Activated T-cell treated with anti-CD3 and anti-CD28 coated beads, Interleukin-2, amount 50 U/mL, for 1 hour (primary cell): ENCODE results near the gene TSFM.
A peak's percentile ranks its signal among the peaks of the same experiment; 100 is the strongest.

Experiments
- DNase-seq: peaks from one replicate; pipeline ENCODE4 v3.0.0-alpha.2; 2020

TSFM gene

DNA sequence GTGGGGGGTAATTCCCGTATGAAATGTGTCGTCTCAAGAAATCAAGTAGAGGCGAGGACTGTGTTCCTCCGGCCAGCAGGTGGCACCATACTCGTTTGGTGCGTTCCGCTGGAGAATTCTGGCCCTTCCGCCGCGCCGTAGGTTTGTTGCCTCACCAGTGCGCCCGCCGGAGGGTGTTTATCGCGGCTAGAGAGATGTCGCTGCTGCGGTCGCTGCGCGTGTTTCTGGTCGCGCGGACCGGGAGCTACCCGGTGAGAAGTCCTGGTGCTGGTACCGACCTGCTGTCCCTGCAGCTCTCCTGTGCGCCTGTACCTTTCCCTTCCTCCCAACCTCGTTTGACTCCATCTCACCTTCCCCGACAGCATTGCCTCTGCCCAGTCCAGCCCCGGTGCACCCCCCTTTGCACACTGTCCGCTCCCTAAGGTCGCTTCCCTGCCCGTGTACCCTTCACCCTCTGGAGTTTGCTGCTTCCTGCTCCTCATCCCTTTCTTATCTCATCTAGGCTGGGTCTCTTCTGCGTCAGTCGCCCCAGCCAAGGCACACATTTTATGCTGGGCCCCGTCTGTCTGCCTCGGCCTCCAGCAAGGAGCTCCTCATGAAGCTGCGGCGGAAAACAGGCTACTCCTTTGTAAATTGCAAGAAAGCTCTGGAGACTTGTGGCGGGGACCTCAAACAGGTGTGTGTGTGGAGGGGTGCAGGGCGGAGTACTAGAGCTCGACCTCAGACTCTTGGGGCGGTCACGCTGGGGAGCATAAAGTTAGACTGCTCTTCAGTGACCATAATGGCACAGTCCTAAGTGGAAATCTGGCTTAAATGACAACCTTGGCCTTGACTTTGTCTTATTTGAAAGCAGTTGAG lies at the start of gene TSFM:
Gene TSFM (plus strand): TSS at position 180 of the 858 bp plus-strand sequence. CDS start 15 bp downstream, at position 195.
- DNase-seq = peak; percentile 97

DNA sequence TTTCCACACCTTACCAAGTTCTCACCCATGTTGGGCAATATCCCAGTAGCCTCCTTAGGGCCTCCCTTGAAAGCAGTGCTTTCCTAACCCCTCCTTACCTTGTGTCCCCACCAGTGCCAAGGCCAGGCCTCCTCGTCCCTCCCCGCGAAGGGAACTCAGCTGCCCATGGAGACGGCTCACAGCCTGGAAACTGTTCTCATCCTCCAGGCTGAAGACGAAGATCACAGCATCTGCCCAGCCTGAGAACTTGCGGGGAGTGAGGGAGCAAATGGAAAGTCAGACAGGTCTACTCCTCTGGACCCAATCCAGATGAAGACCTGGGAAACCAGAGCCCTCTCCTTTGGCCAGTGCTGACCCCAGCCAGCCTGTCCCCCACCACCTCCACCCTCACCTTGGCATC lies 48.7 kb upstream of the TSFM start:
- no peak for DNase-seq

DNA sequence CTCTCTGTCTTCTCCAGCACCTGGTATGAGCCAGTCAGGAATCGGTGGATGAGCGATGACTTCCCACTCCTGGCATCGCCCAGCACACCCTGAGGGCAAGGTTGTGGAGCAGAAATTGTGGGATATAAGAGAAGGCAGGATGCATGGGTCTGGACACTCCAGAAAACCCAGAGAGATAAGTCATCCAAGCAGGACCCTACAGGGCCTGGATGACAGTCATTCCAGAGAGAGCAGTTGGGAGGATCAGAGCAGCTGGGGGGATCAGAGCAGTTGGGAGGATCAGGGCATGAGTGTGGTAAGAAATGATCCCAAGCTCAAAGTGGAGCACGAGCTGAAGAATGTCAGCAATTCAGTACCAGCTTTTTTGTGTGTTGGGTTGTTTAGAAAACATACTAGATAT lies 48.0 kb upstream of the TSFM start:
- DNase-seq = no peak

DNA sequence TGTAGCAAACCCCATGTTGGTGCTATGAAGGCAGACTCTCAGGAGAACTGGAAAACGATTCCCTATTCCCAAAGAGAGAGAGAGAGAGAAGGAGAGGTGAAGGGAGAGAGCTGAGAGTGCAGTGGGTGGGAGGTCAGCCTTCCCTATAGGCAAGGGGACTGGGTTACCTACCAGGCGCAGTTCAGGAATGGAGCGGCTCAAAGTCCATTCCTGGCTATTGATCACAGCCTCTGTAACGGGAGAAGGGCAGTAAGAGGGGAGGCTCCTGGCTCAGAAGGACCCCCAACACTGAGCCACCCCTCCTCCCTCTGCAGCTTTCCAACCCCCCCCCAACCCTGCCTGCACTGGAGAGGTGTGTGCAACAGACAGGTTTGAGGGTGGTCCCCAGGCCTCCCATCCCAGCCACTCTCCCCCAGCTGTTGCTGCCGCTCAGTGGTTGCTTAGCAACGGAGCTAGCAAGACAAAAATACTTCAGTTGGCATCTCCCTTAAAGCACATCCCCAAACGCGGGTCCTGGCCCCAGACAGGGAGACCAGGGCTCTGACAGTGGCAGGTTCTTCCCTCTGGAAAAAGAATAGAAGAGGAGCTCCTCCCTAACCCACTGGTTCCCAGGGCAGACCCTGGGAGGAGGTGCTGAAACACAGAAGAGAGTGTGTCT lies 47.3 kb upstream of the TSFM start:
- no peak for DNase-seq

DNA sequence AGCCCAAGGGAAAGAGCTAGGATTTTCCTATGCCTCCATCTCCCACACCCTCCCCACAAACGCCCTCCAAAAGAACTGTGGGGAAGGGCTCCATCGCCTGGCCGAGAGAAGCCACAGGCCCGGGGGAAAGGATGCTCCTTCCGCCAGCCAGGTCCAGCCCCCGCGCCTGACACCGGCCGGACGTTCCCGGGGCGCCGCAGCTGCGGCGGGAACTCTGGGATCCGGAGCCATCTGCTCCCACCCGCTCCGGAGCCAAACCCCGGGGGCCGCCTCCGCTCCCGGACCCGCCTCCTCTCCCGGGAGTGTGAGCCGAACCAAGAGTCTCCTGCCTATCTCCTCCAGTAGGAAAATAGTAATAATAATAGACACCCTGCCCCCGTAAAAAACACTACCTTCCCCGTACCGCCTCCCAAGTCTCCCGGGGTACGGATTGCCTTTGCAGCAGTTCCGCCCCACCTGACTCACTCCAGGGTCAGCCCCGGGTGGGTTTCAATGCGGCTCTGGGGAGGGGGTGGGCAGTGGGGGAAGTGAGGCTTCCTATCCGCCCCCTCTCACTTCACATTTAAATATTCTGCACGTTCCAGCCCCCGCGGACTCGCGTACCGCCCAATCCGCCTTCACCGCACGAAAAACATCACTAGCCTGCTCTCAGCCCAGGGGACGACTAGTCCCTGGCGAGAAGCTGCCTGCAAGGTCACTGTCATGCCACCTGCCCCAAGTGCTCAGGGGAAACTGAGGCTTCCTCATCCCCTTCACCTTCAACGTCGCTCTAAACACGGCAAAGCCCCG lies 46.4 kb upstream of the TSFM start:
- no peak for DNase-seq

DNA sequence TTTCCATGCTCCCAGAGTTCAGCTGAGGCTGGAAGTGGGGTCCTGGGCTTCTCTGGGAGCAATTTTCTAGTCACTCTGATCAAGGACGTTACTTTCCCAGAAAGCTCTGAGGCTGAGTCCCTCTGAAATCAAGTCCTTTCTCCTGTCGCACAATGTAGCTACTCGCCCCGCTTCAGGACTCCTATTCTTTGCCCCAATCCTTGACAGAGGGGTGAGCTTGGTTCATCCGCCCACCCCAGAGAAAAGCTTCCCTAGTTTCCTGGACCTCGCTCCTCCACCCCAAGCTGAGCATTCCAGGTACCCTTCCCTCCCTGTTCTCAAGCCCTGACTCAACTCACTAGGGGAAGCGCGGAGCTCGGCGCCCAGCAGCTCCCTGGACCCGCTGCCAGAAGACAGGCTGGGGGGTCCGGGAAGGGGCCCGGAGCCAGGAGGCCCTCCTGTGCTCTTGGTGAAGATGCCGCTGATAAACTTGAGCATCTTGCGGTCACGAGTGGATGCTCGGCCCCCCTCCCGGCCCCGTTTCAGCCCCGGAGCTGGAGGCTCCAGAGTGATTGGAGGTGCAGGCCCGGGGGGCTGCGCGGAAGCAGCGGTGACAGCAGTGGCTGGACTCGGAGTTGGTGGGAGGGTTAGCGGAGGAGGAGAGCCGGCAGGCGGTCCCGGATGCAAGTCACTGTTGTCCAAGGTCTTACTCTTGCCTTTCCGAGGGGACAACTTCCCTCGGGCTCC lies 45.7 kb upstream of the TSFM start:
- no peak for DNase-seq

DNA sequence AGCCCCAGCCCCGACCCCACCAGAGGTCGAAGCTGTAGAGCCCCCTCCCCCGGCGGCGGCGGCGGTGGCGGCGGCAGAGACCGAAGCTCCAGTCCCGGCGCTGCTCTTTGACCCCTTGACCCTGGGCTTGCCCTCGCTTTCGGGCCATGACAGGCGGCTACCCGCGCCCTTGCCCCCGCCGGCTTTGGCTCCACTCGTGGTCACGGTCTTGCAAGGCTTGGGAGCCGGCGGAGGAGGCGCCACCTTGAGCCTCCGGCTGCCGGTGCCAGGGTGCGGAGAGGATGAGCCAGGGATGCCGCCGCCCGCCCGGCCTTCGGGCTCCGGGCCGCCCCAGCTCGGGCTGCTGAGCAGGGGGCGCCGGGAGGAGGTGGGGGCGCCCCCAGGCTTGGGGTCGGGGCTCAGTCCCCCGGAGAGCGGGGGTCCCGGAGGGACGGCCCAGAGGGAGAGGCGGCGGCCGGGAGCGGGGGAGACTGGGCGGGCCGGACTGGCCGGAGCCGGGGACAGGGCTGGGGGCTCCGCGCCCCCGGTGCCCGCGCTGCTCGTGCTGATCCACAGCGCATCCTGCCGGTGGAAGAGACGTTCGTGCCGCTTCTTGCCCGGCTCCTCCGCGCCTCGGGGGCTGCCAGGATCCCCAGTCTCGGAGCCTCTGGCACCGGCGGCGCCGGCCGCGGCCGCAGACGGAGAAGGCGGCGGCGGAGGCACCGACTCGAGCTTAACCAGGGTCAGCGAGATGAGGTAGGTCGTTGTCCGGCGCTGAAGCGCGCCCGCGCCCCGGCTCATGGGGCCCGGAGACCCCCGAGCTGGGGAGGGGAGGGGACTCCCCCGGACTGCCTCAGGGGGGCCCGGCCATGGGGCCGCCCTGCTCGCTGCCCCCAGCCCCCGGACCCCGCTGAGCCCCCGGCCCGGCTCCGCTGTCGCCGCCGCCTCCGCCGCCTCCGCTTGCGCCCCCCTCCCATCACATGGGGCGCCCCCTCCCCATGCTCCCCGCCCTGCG lies 44.8 kb upstream of the TSFM start:
- no peak for DNase-seq

DNA sequence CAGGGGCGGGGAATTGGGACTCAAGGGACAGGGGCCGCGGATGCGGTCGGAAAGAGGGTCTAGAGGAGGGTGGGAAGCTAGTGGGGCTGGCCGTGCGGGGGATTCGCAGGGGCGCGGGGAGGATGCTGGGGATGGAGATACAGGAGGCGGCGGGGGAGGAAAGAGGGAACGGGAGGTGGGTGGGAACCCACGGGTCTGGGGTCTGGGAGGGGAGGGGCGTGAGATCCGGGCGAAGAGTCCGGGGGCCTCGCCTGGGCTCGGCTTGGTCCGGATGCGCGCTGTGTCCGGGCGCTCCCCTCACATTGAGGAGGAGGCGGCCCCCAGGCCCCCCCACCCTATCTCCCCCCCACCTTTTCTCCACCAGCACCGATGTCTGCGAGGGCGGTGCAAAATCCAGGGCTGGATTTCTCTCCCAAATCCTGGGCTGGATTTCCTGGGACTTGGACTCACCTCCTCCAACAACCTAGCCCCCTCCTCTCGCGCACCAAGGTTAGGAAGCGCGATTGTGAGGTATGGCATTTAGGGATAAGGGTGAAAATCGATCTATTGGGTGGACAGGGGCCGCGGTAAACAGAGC lies 43.8 kb upstream of the TSFM start, which contains the start of gene AGAP2:
Gene AGAP2 (minus strand): TSS at position 82 of the 577 bp plus-strand sequence. CDS start 496 bp downstream, outside the sequence.
- no peak for DNase-seq

DNA sequence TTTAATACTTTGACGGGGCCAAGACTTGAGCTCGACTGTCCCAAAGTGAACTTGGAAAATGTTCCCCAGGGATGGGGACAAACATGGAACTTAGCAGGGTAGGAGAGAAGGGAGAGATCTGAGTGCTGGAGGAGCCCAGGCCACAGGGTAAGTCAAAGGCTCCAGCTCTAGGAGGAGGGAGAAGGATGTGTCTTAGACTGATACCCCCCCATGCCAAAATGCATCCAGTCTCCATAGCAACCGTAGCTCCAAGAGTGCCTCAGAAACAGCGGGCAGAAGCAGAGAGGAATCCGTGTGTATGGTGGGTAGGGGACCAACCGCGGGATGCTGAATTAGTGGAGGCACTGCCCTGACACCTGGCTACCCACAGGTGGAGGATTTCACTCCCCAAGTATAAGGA lies 43.2 kb upstream of the TSFM start:
- DNase-seq = no peak

DNA sequence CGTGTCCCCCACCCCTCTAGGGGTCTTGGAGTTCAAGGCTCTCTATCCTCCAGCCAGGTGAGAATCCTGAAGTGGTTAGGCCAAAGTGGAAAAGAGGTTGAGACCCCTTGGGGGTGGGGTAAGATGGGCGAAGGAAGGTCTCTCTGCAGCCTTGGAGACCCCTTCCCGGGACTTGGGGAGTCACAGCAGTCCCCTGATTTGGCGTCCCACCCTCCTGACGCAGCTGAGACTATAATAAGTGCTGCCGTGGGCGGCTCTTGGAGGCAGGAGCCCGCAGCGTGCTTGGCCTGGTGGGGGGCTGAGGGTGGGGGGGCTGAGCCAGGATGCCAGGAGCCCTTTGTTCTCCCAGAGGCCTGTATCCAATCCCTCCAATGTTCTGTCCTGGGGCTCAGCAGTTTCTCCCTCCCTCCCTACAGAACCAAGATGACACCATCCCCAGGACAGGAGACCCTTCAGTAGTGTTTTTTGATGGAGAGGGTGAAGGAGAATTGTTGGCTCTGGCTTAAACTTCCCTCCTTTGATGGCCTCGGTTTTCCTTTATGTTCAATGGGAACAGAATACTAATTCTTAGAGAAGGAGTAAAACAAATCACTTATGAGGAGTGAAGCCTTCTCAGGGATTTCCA lies 42.6 kb upstream of the TSFM start:
- DNase-seq = no peak

DNA sequence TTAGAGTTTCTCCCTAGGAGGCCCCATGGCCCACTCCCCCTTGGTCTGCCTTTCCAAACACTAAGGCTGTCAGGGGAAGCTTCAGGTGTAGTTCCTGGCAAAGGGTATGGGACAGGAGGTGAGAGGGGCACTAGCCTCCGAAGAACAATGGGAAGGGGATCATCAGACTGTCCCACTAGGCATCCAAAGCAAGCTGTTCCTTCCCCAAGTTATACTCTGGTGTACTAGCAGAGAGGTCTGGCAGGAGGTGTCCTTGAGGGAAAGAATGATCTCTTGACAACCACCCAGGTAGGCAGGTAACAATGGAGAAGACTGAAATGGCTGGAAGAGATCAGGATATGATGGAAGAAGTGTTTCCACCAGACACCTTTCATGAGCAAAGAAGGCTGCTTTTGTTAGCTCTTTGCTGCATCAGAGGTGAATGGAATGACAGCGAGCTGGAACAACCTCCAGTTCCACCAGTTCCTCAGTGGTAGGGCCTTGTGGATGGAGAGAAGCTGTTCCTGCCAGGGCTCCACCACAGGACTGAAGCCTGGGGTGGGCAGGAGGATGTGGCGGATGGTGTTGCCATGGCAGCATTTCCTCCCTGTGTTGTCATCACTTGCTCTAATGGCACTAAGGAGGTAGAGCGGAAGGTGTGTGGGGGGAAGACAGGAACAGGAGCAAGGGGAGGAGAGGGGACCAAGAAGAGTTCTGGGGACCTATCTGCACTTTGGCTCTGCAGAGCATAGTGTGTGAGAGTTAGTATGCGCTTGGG lies 41.8 kb upstream of the TSFM start:
- DNase-seq = peak; percentile 71

DNA sequence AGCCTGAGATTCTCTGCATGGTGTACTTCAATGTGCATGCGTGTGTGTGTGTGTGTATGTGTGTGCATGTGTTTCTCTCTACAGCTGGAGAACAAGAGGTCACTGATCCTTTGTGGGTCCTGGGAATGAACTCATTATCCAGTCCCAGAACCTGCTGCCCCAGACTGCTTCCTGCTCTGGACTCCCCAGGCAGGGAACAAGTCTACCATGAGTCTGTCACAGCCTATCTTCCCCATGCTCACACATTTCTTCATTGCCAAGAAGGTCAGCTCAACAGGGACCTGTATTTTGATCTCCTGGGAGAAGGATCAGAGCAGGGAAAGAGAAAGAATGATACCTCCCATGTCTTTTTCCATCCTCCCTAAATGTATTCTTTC lies 41.2 kb upstream of the TSFM start:
- no peak for DNase-seq

DNA sequence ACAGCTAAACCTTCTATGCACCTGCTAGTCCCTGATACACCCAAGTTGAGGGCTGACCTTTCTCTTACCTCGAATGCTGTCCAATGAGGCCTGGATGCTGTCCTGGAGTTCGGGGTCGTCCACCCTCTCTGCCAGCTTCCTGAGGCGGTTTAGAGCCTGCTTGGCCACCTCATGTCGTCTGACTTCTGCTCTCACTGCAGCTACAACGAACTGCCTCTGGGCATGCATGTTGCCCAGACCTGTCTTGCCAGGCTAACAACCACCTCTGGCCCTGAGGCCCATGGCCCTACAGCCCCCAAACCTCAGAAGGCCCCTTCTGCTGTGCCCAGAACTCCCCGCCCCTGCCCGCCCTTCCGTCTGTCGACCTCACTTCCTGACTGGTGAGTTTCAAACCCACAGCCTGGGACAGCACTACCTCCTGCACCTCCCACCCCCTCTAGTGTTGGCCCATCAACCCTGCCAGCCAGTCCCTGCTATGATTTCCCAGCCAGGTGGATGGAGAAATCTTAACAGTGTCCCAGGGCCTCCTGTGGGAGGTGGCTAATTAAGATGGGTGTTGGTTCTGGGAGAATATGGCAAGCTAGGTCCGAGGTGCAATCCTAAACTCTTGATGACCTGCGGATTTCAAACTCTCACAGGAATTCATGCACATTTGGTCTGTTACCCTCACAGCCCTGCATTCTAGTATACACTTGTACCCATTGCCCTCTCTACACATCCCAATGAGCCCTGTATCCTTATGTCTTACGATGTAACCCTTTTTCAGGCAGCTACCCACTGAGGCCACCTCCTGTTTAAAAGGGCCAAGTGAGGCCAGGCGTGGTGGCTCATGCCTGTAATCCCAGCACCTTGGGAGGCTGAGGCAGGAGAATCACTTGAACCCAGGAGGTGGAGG lies 40.5 kb upstream of the TSFM start:
- peak; percentile 71 for DNase-seq

DNA sequence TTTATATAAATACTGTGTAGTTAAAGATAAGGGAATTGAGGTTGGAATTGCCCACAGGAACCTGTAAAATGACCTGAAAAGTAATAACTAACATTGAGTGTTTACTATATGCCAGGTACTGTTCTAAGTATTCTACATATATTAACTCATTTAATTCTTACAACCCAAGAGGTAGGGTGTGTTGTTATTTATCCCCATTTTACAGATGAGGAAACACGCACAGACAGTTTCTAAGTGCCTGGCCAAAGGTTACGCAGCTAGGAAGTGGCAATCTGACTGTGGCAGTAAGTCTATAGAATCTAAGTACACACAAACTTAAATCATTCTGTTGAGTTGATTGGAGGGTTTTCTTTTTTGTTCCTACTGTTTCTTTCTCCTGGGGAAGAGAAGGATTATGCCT lies 38.8 kb upstream of the TSFM start:
- DNase-seq = no peak

DNA sequence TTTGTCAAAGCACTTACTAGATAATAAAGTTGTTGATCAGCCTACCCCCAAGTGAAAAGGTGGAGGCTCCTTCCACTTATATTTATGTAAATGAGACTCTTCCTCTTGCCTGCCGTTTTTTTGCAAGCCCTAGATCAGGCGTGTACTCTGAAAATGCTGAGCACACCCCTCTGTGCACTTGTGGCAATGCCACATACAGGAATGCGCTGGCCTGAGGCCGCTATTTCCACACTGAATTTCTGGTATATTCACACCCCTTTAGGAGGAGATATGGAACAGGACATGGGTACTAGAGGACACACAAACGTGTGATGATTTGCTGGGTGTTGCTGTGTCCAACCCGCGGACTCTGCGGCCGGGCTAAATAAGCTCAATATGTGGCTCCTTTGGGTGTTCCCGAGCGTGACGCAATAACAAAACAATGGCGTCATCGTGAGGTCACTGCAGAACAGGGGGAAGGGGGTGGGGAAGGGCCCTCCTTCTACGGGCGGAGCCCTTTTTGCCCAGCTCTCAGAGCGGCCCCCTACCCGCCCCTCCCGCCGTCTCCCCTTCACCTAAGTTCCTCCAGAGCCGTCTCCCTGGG lies 38.3 kb upstream of the TSFM start:
- peak; percentile 80 for DNase-seq

DNA sequence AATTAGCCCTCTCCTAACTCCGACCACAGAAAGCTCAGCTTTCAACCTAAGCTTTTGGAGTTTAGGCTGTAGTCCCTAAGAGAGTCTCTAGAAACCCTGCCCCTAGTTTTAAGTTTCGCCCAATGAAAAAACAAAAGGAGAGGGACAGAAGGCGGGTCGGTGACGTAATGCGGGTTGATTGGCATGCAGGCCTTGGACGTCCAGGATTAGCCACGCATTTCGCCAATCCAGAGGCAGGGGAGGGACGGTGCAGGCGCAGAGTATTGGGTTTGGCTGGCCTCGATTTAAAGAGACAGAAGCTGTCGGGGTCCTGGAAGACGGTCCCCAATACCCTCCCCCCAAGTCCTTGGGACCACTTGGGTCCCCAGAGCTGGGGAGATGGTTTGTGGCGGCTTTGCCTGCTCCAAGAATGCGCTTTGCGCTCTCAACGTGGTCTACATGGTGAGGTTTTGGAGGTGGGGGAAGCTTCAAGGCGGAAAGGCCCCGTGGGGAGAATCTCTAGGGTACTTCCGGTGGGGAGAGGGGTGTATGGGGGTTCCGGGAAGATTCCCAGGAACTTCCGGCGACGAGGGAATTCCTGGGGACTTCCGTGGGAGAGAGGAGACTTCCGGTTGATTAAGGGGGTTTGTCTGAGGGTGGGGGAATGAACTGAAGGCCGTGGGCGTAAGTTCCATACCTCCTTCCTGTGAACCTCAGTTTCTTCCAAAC lies 37.7 kb upstream of the TSFM start, which contains the start of gene TSPAN31:
Gene TSPAN31 (plus strand): TSS at position 263 of the 708 bp plus-strand sequence. CDS start 116 bp downstream, at position 379.
- peak; percentile 88 for DNase-seq

DNA sequence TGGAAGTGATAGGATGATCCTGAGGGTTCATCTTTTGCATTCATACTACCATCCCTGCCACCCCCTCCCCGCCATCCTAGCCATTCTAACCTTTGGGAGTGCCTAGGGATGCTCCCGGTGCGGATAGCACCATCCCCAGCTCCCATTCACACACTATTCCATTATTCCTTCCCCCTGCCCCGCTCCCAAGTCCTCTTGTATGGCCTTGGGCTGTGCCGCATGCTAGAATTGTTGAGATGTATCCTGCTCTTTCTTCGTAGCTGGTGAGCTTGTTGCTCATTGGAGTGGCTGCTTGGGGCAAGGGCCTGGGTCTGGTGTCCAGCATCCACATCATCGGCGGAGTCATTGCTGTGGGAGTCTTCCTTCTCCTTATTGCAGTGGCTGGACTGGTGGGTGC lies 37.1 kb upstream of the TSFM start:
- no peak for DNase-seq

DNA sequence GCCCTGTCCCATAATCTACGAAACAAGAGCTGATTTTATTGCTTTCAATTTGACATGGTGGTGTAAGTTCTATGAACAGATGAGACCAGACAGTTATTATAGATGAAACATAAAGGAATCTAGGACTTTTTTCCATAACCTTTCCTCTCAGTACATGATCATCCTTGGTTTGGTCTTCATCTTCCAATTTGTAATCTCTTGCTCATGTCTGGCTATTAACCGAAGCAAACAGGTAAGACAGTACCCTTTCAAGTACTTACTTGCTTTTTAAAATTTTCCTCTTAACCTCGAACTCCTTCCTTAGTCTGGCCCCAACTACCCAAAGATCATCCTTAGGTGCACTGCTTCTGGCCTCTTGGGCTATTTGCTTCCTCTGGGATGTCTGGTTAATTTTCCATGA lies 36.6 kb upstream of the TSFM start:
- no peak for DNase-seq
